Measurements from ENCODE around the gene SBNO2.

SBNO2 gene

DNA sequence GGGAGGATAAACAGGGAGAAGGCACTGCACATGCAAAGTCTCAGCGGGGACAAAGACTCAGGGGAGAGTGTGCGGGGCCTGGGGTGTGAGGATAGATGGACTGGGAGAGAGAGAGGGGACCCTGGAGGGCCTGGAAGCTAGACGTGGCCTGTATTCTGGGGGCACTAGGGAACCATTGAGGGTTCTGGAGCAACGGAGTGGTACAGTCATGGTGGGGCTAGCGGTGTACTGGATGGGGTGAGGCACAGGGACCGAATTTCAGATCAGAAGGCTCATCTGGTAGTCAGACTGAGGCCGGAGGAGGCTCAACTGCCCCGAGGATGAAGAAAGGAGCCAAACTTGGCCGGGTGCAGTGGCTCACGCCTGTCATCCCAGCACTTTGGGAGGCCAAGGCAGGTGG, 8.0 kb upstream of the SBNO2 start:
- DNase-seq (ENCODE audit: low read depth, low spot score), result no peak
- TF ChIP-seq ZNF274 (IDR thresholded peaks at IDR 0.05; ENCODE audit: low read depth, low read length) (no peak), YY1 (IDR thresholded peaks at IDR 0.05; ENCODE audit: insufficient read depth, insufficient read length) (no peak), SUZ12 (IDR thresholded peaks at IDR 0.05; ENCODE audit: extremely low read depth, insufficient read depth, insufficient read length) (no peak)
- Histone ChIP-seq H3K4me1 (ENCODE audit: insufficient read depth, insufficient read length) (peaks cover 19% of the 10 kb centered on the region), H3K9ac (ENCODE audit: insufficient read length, low read depth) (no peak overlapping the region), H3K27me3 (ENCODE audit: insufficient read depth, insufficient read length) (no peaks in the 10 kb centered on the region), H3K4me3 (ENCODE audit: insufficient read length, low read depth) (no peak overlapping the region), H3K9me3 (ENCODE audit: insufficient read depth, low read length) (no peaks in the 10 kb centered on the region), H3K36me3 (ENCODE audit: insufficient read depth, insufficient read length, low read length) (no peaks in the 10 kb centered on the region)

DNA sequence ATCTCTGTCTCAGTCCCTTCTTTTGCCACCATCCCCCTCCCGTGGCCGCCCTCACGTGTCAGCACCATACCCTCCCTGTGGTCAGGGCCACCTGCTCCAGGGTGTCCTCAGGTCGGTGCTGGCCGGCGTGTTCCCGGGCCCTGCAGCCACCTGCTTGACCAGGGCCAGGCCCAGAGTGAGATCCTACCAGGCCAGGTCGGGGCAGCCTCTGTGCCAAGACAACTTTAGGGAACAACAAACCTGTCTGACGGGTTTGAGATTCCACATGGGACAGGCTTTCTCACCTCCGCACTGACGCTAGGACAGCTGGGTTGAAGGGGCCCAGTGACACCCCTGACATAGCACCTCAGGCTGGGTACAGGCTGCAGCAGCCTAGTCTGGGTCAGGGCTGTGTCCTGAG, 7.5 kb upstream of the SBNO2 start:
- H3K9ac ChIP-seq (ENCODE audit: insufficient read length, low read depth), result no peak overlapping the region
- no peaks in the 10 kb centered on the region for H3K36me3 ChIP-seq (ENCODE audit: insufficient read depth, insufficient read length, low read length)
- no peaks in the 10 kb centered on the region for H3K9me3 ChIP-seq (ENCODE audit: insufficient read depth, low read length)
- H3K27me3 ChIP-seq (ENCODE audit: insufficient read depth, insufficient read length), result no peaks in the 10 kb centered on the region
- no peak overlapping the region for H3K4me3 ChIP-seq (ENCODE audit: insufficient read length, low read depth)
- TF ChIP-seq SUZ12 (IDR thresholded peaks at IDR 0.05; ENCODE audit: extremely low read depth, insufficient read depth, insufficient read length), result no peak
- no peak for TF ChIP-seq ZNF274 (IDR thresholded peaks at IDR 0.05; ENCODE audit: low read depth, low read length)
- no peak for TF ChIP-seq YY1 (IDR thresholded peaks at IDR 0.05; ENCODE audit: insufficient read depth, insufficient read length)
- H3K4me1 ChIP-seq (ENCODE audit: insufficient read depth, insufficient read length), result peaks cover 22% of the 10 kb centered on the region
- no peak for DNase-seq (ENCODE audit: low read depth, low spot score)

DNA sequence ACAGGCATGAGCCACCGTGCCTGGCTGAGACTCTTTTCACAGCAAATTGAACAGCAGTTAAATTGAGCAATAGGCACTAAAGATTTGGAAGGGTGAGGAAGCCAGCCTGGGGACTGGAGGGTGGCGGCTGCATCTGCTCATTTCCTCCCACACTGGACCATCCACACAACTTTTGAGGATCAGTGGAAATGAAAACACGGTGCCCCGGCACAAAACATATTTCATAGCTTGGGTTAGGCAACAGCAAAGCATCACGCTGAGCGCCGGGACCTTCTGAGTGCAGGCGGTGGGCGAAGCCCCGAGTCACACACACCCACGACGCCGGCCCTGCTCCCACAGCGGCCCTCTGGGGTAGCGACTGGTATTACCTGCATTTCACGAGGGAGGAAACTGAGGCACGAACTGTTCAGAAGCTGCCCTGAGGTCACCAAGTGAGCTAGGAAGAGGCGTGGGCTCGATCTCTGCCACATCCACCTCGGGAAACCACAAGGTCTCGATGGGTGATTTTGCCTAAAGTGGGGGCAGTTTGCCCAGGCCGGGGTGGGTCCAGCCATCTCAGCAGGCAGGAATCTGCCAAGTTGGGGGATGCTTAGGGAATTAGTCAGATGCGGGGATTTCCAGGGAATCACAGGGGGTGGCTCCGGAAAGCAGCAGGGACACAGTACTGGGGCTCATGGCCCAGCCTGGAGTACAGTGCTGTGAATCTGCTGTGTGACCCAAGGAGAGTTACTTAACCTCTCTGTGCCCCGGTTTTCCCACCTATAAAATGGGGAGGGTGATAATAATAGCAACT, 3.5 kb upstream of the SBNO2 start:
- DNase-seq (ENCODE audit: low read depth, low spot score), result no peak
- H3K36me3 ChIP-seq (ENCODE audit: insufficient read depth, insufficient read length, low read length), result no peaks in the 10 kb centered on the region
- no peak overlapping the region for H3K9ac ChIP-seq (ENCODE audit: insufficient read length, low read depth)
- TF ChIP-seq SUZ12 (IDR thresholded peaks at IDR 0.05; ENCODE audit: extremely low read depth, insufficient read depth, insufficient read length) (no peak), ZNF274 (IDR thresholded peaks at IDR 0.05; ENCODE audit: low read depth, low read length) (no peak), YY1 (IDR thresholded peaks at IDR 0.05; ENCODE audit: insufficient read depth, insufficient read length) (no peak)
- no peaks in the 10 kb centered on the region for H3K9me3 ChIP-seq (ENCODE audit: insufficient read depth, low read length)
- no peak overlapping the region for H3K4me3 ChIP-seq (ENCODE audit: insufficient read length, low read depth)
- no peaks in the 10 kb centered on the region for H3K27me3 ChIP-seq (ENCODE audit: insufficient read depth, insufficient read length)
- peaks cover 12% of the 10 kb centered on the region for H3K4me1 ChIP-seq (ENCODE audit: insufficient read depth, insufficient read length)

DNA sequence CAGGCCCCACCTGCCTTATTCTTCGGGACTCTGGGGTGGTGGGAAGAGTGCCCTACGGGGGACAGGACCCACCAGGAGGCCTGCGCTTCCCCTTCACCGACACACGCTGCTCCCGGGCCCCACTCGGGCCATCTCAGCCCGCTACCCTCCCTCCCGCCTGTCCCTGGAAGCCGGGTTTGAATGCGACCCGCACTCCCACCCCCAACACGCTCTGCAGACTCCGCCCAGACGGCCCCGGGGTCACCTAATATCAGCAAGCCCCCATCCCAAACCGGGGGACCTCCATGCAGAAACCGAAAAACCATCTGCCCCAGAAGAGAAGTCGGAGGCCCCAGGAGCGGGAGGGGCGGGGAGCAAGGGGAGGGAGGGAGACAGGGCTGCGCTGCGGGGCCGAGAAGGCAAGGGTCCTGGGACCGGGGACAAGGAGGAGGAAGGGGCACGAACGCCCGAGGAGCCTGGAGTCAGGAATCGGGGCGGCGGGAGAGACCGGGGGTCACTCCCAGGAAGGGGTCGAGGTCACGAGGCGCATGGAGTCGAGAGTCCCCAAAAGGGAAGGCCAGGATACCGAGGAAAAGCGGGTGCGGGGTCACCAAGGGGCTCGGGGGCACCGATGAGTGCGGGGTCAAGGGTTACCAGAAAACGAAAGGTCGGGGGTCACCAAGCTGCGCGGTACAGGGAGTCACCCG, 766 bp downstream of the SBNO2 start:
- no peak for TF ChIP-seq ZNF274 (IDR thresholded peaks at IDR 0.05; ENCODE audit: low read depth, low read length)
- no peak for TF ChIP-seq SUZ12 (IDR thresholded peaks at IDR 0.05; ENCODE audit: extremely low read depth, insufficient read depth, insufficient read length)
- no peak for TF ChIP-seq YY1 (IDR thresholded peaks at IDR 0.05; ENCODE audit: insufficient read depth, insufficient read length)

DNA sequence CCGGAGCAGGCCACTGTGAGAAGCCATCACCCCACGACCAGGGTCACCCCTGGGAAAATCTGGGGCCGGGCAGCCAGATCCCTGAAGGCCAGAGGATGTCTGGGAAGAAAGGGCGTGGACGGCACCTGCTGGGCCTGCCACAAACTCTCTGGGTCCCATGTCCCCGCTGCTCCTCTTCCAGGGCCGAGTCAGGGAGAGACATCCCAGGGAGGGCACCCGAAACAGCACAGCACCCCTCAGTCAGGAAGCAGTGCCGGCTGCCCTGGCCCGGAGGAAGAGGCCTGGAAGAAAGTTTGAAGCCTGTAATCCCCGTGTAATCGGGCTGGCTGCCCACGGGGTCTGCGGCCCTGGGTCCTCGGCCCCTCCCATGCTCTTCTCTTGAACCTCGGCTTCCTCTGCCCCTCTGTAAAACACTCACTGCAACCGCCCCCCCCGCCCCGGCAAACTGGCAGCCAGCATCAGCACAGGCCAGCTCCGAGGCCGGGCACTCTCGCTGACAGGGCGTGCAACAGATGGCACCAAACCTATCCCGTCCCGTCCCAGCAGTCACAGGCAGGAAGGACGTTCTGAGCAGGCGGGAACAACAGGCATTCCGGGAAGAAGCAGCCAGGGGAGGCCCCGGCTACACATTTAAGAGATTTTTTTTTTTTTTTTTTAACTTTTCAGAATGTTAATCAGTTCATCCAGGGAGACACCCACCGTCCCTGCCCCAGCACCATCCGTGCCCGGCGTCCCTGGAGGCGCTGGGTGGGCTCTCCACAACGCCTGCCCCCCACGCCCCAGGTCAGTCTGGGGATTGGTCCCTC, 1.5 kb downstream of the SBNO2 start:
- no peak for DNase-seq (ENCODE audit: low read depth, low spot score)
- Histone ChIP-seq H3K27me3 (ENCODE audit: insufficient read depth, insufficient read length) (no peaks in the 10 kb centered on the region), H3K9ac (ENCODE audit: insufficient read length, low read depth) (peak overlapping the region; percentile 98), H3K4me3 (ENCODE audit: insufficient read length, low read depth) (peak overlapping the region; percentile 84), H3K9me3 (ENCODE audit: insufficient read depth, low read length) (no peaks in the 10 kb centered on the region), H3K4me1 (ENCODE audit: insufficient read depth, insufficient read length) (peaks cover 51% of the 10 kb centered on the region), H3K36me3 (ENCODE audit: insufficient read depth, insufficient read length, low read length) (peaks cover 44% of the 10 kb centered on the region)
- TF ChIP-seq SUZ12 (IDR thresholded peaks at IDR 0.05; ENCODE audit: extremely low read depth, insufficient read depth, insufficient read length) (no peak), YY1 (IDR thresholded peaks at IDR 0.05; ENCODE audit: insufficient read depth, insufficient read length) (no peak), ZNF274 (IDR thresholded peaks at IDR 0.05; ENCODE audit: low read depth, low read length) (no peak)

More for the DNA sequence above, 766 bp downstream of the SBNO2 start:
- peak overlapping the region; percentile 98 for H3K9ac ChIP-seq (ENCODE audit: insufficient read length, low read depth)
- no peaks in the 10 kb centered on the region for H3K27me3 ChIP-seq (ENCODE audit: insufficient read depth, insufficient read length)
- H3K4me3 ChIP-seq (ENCODE audit: insufficient read length, low read depth), result peak overlapping the region; percentile 84
- no peaks in the 10 kb centered on the region for H3K9me3 ChIP-seq (ENCODE audit: insufficient read depth, low read length)
- H3K36me3 ChIP-seq (ENCODE audit: insufficient read depth, insufficient read length, low read length), result peaks cover 36% of the 10 kb centered on the region
- H3K4me1 ChIP-seq (ENCODE audit: insufficient read depth, insufficient read length), result peaks cover 44% of the 10 kb centered on the region
- DNase-seq (ENCODE audit: low read depth, low spot score), result no peak

DNA sequence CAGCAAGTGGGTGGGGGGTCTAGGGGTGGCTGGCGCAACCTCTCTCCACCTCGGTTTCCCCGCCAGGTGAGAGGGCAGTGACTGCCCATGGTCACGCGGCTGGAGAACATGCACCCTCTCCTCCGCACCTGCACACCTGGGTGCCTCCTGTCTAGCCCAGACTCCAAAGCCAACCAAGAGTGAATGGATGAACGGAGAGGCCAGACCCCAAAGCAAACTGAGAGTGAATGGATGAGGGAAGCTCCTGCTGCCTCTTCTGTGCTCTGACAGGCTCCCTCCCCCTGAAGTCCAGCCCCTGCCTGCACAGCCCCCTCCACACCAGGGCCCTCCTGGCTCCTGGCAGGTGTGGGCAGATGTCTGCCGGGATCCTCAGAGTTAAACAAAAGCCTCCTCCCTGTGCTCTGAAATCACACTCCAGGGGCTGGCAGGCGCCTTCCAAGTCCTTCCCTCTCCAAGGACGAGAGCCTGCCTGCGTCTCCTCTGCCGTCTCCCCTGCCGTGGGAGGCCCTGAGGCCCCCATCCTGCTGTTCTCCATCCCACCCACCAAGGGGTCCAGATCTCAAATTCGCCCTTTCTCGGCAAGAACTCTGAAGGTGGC, 2.2 kb downstream of the SBNO2 start:
- peak overlapping the region; percentile 84 for H3K4me3 ChIP-seq (ENCODE audit: insufficient read length, low read depth)
- no peak for DNase-seq (ENCODE audit: low read depth, low spot score)
- H3K27me3 ChIP-seq (ENCODE audit: insufficient read depth, insufficient read length), result no peaks in the 10 kb centered on the region
- H3K9ac ChIP-seq (ENCODE audit: insufficient read length, low read depth), result peak overlapping the region; percentile 98
- H3K4me1 ChIP-seq (ENCODE audit: insufficient read depth, insufficient read length), result peaks cover 52% of the 10 kb centered on the region
- H3K9me3 ChIP-seq (ENCODE audit: insufficient read depth, low read length), result no peaks in the 10 kb centered on the region
- peaks cover 51% of the 10 kb centered on the region for H3K36me3 ChIP-seq (ENCODE audit: insufficient read depth, insufficient read length, low read length)
- no peak for TF ChIP-seq YY1 (IDR thresholded peaks at IDR 0.05; ENCODE audit: insufficient read depth, insufficient read length)
- no peak for TF ChIP-seq ZNF274 (IDR thresholded peaks at IDR 0.05; ENCODE audit: low read depth, low read length)
- no peak for TF ChIP-seq SUZ12 (IDR thresholded peaks at IDR 0.05; ENCODE audit: extremely low read depth, insufficient read depth, insufficient read length)

All from NT2/D1 (cell line).